Small intestine (tissue), 7 donors: Measurements from ENCODE around the gene TUFT1. TPM values are rescaled to one million over a fixed set of nuclear protein-coding genes. Genes with fewer than 3 reads are reported as not detected.
"Not testable (repeated sequence)": the region's sequence is repeated elsewhere in the genome, so short reads cannot be mapped to it uniquely, and the experiment has no call there.

Experiments
- DNase-seq, 2 donors: peaks; one replicate each; pipeline versions ENCODE4 v3.0.0 to v3.0.0-alpha.2; 2013
- FAIRE-seq: peaks from 2 replicates; lab custom pipeline; 2012; peaks lifted over from hg19 to GRCh38; lab: Jason Lieb, UNC
- H3K27ac ChIP-seq, 3 donors: one replicate each; pipeline ENCODE4 v1.5.1; 2013; ENCODE audit warnings: low read length in 2 of 3, mild to moderate bottlenecking in 2 of 3, control low read depth in 1 of 3, inconsistent platforms in 1 of 3, low read depth in 1 of 3, moderate library complexity in 1 of 3
- H3K27me3 ChIP-seq, 3 donors: one replicate each; pipeline ENCODE4 v1.6.1; 2013; ENCODE audit warnings: low read length in 3 of 3, inconsistent platforms in 1 of 3; ENCODE audit not compliant: control insufficient read depth in 3 of 3, insufficient read depth in 3 of 3
- H3K36me3 ChIP-seq, 3 donors: one replicate each; pipeline ENCODE4 v1.6.1; 2013; ENCODE audit warnings: low read length in 3 of 3, inconsistent platforms in 1 of 3, low read depth in 1 of 3, mild to moderate bottlenecking in 1 of 3, moderate library complexity in 1 of 3; ENCODE audit not compliant: control insufficient read depth in 3 of 3, insufficient read depth in 2 of 3
- H3K4me1 ChIP-seq, 3 donors: one replicate each; pipeline ENCODE4 v1.6.1; 2013; ENCODE audit warnings: low read length in 2 of 3, inconsistent platforms in 1 of 3, low read depth in 1 of 3, mild to moderate bottlenecking in 1 of 3, moderate library complexity in 1 of 3; ENCODE audit not compliant: control insufficient read depth in 3 of 3, insufficient read depth in 2 of 3
- H3K4me3 ChIP-seq, 3 donors: one replicate each; pipeline ENCODE4 v1.5.1; 2013; ENCODE audit warnings: low read length in 3 of 3, control low read depth in 1 of 3, inconsistent platforms in 1 of 3, low read depth in 1 of 3, mild to moderate bottlenecking in 1 of 3, moderate library complexity in 1 of 3
- H3K9me3 ChIP-seq, 2 donors: one replicate each; pipeline ENCODE4 v1.6.1; 2013; ENCODE audit warnings: low read depth in 1 of 2, low read length in 1 of 2; ENCODE audit not compliant: control insufficient read depth in 2 of 2, insufficient read depth in 1 of 2
- WGBS, 3 donors: extraction: QIAGEN DNeasy Blood & Tissue Kit; methylation state at CpG; one replicate each; pipeline ENCODE4 v1.1.7; 2013; 5-methylcytosine and 5-hydroxymethylcytosine counted together
- polyA plus RNA-seq, 4 donors: library from polyadenylated mRNA; stranded (reverse) in 3 of 4; unstranded in 1 of 4; fragments of 200-250 nt in 3 of 4; fragments of 120-200 nt in 1 of 4; gene quantifications; one replicate each; pipeline versions ENCODE4 v1.2.1 to v1.2.3, GENCODE V29; 2013
- donor health status: healthy with polysubstance abuse.
- donor health status: control.
- donor health status: control.
- donor health status: Bipolar disorder and iron deficiency.
- donor health status: healthy.

Gene TUFT1
- polyA plus RNA-seq, 4 donors, result 8.5 to 31.7 (median 11.5) TPM

DNA sequence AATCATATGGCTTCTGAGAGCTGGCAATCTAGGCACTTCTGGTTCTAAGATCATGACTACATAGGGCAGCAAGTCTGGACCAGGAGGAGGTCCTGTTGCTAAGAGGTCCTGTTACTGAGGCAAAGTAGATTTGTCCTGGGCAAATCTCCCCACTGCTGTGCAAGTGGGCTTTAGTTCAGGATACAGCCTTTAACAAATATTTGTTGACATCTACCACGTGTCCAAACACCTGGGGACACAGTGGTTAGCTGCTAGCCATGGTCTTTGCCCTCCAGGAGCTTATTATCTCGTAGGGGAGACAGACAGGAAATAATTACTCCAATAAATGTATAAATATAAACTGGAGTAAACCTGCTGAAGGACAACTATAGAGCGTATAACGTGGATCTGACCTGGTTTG lies 25.7 kb upstream of the TUFT1 start:
- DNase-seq (peak; percentile 83 to 89), FAIRE-seq (no peak)
- peaks cover 0 to 29% (median 5%) of the 10 kb centered on the region in 3 donors for H3K36me3 ChIP-seq
- H3K27me3 ChIP-seq, result no peaks in the 10 kb centered on the region
- H3K4me3 ChIP-seq, result peak overlapping the region in 2 of 3 donors; percentile 22 to 80
- peak overlapping the region; percentile 93 to 94 (median 94) for H3K27ac ChIP-seq
- WGBS, 3 donors, result 9 to 55% (median 27%) methylated on average over 4 of the region's 4 CpGs
- peaks cover 0 to 51% (median 0%) of the 10 kb centered on the region in 3 donors for H3K4me1 ChIP-seq
- H3K9me3 ChIP-seq, result no peaks in the 10 kb centered on the region

DNA sequence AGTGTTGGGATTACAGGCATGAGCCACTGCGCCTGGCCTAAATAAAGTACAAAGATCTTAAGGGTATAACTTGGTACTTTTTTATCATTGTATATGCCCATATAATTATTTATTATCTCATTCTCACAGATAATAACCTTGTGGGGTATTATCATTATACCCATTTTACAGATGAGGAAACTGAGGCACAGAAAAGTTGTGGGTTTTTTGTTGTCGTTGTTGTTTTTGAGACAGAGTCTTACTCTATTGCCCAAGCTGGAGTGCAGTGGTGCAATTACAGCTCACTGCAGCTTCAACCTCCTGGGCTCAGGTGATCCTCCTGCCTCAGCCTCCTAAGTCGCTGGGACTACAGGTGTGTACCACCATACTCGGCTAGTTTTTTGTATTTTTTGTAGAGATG lies 24.8 kb upstream of the TUFT1 start:
- DNase-seq, result no peak
- Histone ChIP-seq H3K27ac (peak overlapping the region in 1 of 3 donors; percentile 94), H3K9me3 (no peaks in the 10 kb centered on the region), H3K36me3 (peaks cover 0 to 38% (median 8%) of the 10 kb centered on the region in 3 donors), H3K4me3 (peak overlapping the region in 1 of 3 donors; percentile 3), H3K4me1 (peaks cover 0 to 45% (median 0%) of the 10 kb centered on the region in 3 donors), H3K27me3 (no peaks in the 10 kb centered on the region)
- FAIRE-seq, result no peak
- 83 to 89% (median 87%) methylated on average over 4 of the region's 4 CpGs for WGBS, 3 donors

DNA sequence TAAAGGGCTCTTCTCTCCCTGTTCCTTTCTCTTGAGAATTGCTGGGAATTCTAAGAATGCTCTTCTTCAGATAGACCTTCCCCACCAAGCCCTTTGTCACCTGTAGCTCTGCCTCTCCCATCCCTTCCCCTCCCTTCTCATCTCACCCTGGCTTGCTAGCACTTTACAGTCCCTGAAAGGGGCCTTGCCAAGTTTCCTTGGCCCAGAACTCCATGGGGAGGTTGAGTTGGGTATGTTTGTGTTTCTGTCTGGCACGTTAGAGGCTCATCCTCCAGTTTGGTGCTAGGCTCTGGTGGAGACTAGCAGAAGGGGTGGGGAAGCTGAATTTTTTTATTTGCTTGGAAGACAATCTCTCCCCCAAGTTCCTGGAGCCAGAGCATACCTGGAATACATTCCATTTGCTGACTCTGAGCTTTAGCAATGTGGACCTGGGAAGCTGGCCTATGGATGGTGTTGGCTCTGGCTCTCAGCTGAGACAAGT lies 24.0 kb upstream of the TUFT1 start:
- peaks cover 0 to 43% (median 0%) of the 10 kb centered on the region in 3 donors for H3K4me1 ChIP-seq
- no peaks in the 10 kb centered on the region for H3K27me3 ChIP-seq
- no peak overlapping the region for H3K4me3 ChIP-seq
- no peaks in the 10 kb centered on the region for H3K9me3 ChIP-seq
- peak overlapping the region in 1 of 3 donors; percentile 94 for H3K27ac ChIP-seq
- H3K36me3 ChIP-seq, result peaks cover 0 to 42% (median 11%) of the 10 kb centered on the region in 3 donors
- no peak for FAIRE-seq
- WGBS, 3 donors, result 19 to 48% (median 33%) methylated on average over 1 of the region's 1 CpG
- peak in 1 of 2 donors; percentile 59 for DNase-seq

DNA sequence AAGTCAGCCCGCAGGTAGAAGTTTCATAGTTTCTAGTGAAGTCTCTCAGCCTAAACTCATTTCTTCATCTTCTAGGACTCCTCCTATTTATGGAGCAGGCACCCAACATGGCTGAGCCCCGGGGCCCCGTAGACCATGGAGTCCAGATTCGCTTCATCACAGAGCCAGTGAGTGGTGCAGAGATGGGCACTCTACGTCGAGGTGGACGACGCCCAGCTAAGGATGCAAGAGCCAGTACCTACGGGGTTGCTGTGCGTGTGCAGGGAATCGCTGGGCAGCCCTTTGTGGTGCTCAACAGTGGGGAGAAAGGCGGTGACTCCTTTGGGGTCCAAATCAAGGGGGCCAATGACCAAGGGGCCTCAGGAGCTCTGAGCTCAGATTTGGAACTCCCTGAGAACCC lies 21.7 kb upstream of the TUFT1 start:
- Histone ChIP-seq H3K9me3 (no peaks in the 10 kb centered on the region), H3K4me3 (no peak overlapping the region), H3K36me3 (peaks cover 0 to 57% (median 14%) of the 10 kb centered on the region in 3 donors), H3K4me1 (peaks cover 0 to 46% (median 0%) of the 10 kb centered on the region in 3 donors), H3K27ac (no peak overlapping the region), H3K27me3 (no peaks in the 10 kb centered on the region)
- no peak for DNase-seq
- no peak for FAIRE-seq
- WGBS, 3 donors, result 93 to 95% (median 93%) methylated on average over 12 of the region's 12 CpGs

DNA sequence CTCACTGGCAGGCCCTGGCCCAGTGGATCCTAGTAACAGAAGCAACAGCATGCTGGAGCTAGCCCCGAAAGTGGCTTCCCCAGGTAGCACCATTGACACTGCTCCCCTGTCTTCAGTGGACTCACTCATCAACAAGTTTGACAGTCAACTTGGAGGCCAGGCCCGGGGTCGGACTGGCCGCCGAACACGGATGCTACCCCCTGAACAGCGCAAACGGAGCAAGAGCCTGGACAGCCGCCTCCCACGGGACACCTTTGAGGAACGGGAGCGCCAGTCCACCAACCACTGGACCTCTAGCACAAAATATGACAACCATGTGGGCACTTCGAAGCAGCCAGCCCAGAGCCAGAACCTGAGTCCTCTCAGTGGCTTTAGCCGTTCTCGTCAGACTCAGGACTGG lies 21.2 kb upstream of the TUFT1 start:
- H3K27me3 ChIP-seq, result no peaks in the 10 kb centered on the region
- H3K4me3 ChIP-seq, result no peak overlapping the region
- DNase-seq (no peak), FAIRE-seq (no peak)
- H3K4me1 ChIP-seq, result peaks cover 0 to 46% (median 0%) of the 10 kb centered on the region in 3 donors
- H3K27ac ChIP-seq, result no peak overlapping the region
- H3K36me3 ChIP-seq, result peaks cover 0 to 61% (median 14%) of the 10 kb centered on the region in 3 donors
- no peaks in the 10 kb centered on the region for H3K9me3 ChIP-seq
- 96 to 97% (median 96%) methylated on average over 15 of the region's 15 CpGs for WGBS, 3 donors

DNA sequence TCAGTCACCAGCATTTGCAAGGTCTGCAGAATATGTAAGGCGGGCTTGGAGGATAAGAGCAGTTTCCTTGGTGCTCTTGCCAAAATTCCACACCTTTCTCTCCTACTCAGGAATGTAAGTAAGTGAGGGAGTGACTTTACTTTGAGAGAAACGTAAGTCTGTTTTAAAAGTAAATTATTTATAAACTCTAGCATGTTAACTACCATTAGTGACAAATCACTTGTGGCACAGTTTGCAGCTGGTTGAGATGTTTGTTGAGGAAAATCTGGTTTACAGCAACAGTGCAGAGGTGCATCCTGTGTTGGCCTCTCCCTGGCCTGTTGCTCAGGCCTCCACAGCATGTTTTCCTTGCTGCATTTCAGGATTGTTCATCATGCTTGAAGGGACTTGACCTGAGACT lies 20.4 kb upstream of the TUFT1 start:
- Histone ChIP-seq H3K27ac (no peak overlapping the region), H3K4me1 (peaks cover 0 to 39% (median 0%) of the 10 kb centered on the region in 3 donors), H3K4me3 (no peak overlapping the region), H3K27me3 (no peaks in the 10 kb centered on the region), H3K9me3 (no peaks in the 10 kb centered on the region), H3K36me3 (peaks cover 0 to 67% (median 18%) of the 10 kb centered on the region in 3 donors)
- FAIRE-seq (no peak), DNase-seq (no peak)
- 69 to 85% (median 82%) methylated on average over 2 of the region's 2 CpGs for WGBS, 3 donors

DNA sequence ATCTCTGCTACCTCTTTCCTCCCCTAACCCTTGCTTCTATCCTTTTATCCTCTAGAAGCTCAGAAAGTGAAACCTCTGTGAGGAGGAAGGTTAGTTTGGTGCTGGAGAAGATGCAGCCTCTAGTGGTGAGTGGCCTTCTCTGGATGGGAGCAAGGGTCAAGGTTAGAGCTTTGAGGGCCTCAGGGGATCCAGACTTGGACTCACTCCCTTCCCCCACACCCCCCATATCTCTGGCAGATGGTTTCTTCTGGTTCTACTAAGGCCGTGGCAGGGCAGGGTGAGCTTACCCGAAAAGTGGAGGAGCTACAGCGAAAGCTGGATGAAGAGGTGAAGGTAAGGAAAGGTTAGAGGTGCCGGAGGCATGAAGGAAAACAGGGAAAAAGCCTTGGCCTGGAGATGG lies 19.8 kb upstream of the TUFT1 start:
- H3K27ac ChIP-seq, result peak overlapping the region in 2 of 3 donors; percentile 10 to 24
- no peak for FAIRE-seq
- DNase-seq, result peak; percentile 45 to 58
- H3K27me3 ChIP-seq, result no peaks in the 10 kb centered on the region
- peaks cover 0 to 32% (median 0%) of the 10 kb centered on the region in 3 donors for H3K4me1 ChIP-seq
- peaks cover 0 to 70% (median 18%) of the 10 kb centered on the region in 3 donors for H3K36me3 ChIP-seq
- no peaks in the 10 kb centered on the region for H3K9me3 ChIP-seq
- no peak overlapping the region for H3K4me3 ChIP-seq
- 83 to 88% (median 87%) methylated on average over 4 of the region's 4 CpGs for WGBS, 3 donors

DNA sequence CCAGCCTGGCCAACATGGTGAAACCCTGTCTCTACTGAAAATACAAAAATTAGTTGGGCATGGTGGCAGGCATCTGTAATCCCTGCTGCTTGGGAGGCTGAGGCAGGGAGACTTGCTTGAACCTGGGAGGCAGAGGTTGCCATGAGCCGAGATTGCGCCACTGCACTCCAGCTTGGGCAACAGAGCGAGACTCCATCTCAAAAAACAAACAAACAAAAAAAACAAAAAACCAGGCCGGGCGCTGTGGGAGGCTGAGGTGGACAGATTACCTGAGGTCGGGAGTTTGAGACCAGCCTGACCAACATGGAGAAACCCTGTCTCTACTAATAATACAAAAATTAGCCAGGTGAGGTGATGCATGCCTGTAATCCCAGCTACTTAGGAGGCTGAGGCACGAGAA lies 17.7 kb upstream of the TUFT1 start:
- Histone ChIP-seq H3K36me3 (peaks cover 0 to 83% (median 18%) of the 10 kb centered on the region in 3 donors), H3K4me1 (peaks cover 0 to 16% (median 0%) of the 10 kb centered on the region in 3 donors)
- not testable (repeated sequence) for H3K27me3 ChIP-seq, H3K9me3 ChIP-seq, FAIRE-seq, H3K27ac ChIP-seq, DNase-seq, H3K4me3 ChIP-seq
- 86 to 97% (median 91%) methylated on average over 7 of the region's 7 CpGs for WGBS, 3 donors
